OCI-LY3 (cell line): Measurements from ENCODE around the gene EBP.
A peak's percentile ranks its signal among the peaks of the same experiment; 100 is the strongest.

Source experiments
- H2AFZ ChIP-seq: fragments of 200-600, 300-600 bp; shearing (Covaris generic); 2 replicates; pipeline ENCODE4 v1.6.0; 2014; ENCODE audit warnings: antibody characterized with exemption, low read depth, low read length
- H3K27ac ChIP-seq: fragments of 200-600, 300-600 bp; sonication (generic); 2 replicates; pipeline ENCODE4 v1.5.1; 2014; ENCODE audit warnings: mild to moderate bottlenecking, low read length, moderate library complexity, mixed read lengths
- H3K27me3 ChIP-seq: fragments of 200-600, 300-600 bp; sonication (generic); 2 replicates; pipeline ENCODE4 v1.6.1; 2014; ENCODE audit warnings: low read depth, low read length, mixed read lengths
- H3K36me3 ChIP-seq: fragments of 200-600, 300-600 bp; sonication (generic); replicated peaks from 2 replicates; pipeline ENCODE3; 2014; ENCODE audit warnings: low read depth, low read length, mixed read lengths
- H3K4me1 ChIP-seq: fragments of 300-600, 200-600 bp; sonication (generic); 2 replicates; pipeline ENCODE4 v1.6.1; 2014; ENCODE audit warnings: low read length, mixed read lengths
- H3K4me2 ChIP-seq: fragments of 200-600, 300-600 bp; sonication (generic); 2 replicates; pipeline ENCODE4 v1.6.1; 2014; ENCODE audit warnings: low read length, mixed read lengths
- H3K4me3 ChIP-seq: fragments of 300-600, 200-600 bp; sonication (generic); 2 replicates; pipeline ENCODE4 v1.5.1; 2014; ENCODE audit warnings: antibody characterized with exemption, mild to moderate bottlenecking, low read length, moderate library complexity
- H3K79me2 ChIP-seq: fragments of 300-600, 200-600 bp; shearing (Covaris generic); 2 replicates; pipeline ENCODE4 v1.6.1; 2014; ENCODE audit warnings: mild to moderate bottlenecking, low read length, mixed read lengths
- H3K9ac ChIP-seq: fragments of 300-600, 200-600 bp; shearing (Covaris generic); 2 replicates; pipeline ENCODE4 v1.6.0; 2014; ENCODE audit warnings: mild to moderate bottlenecking, low read length, moderate library complexity
- H3K9me3 ChIP-seq: fragments of 200-600, 300-600 bp; shearing (Covaris generic); 2 replicates; pipeline ENCODE4 v1.6.1; 2014; ENCODE audit warnings: low read length, mixed read lengths; ENCODE audit not compliant: insufficient read depth
- H4K20me1 ChIP-seq: fragments of 200-600, 300-600 bp; sonication (generic); 2 replicates; pipeline ENCODE4 v1.6.1; 2016; ENCODE audit warnings: low read length, mixed read lengths; ENCODE audit not compliant: insufficient read depth
- EZH2phosphoT487 ChIP-seq: fragments of 200-600 bp; shearing (Covaris generic); IDR thresholded peaks from 2 replicates; pipeline ENCODE4 v1.6.1; 2018; ENCODE audit warnings: antibody characterized with exemption, mixed run types, low read depth
- TF ChIP-seq, protein P1 (sequence below): fragments of 200-600, 300-600 bp; sonication (generic); IDR thresholded peaks from 2 replicates; pipeline ENCODE4 v1.5.1; 2014; ENCODE audit warnings: antibody characterized with exemption, low read length, low read depth

EBP gene

DNA sequence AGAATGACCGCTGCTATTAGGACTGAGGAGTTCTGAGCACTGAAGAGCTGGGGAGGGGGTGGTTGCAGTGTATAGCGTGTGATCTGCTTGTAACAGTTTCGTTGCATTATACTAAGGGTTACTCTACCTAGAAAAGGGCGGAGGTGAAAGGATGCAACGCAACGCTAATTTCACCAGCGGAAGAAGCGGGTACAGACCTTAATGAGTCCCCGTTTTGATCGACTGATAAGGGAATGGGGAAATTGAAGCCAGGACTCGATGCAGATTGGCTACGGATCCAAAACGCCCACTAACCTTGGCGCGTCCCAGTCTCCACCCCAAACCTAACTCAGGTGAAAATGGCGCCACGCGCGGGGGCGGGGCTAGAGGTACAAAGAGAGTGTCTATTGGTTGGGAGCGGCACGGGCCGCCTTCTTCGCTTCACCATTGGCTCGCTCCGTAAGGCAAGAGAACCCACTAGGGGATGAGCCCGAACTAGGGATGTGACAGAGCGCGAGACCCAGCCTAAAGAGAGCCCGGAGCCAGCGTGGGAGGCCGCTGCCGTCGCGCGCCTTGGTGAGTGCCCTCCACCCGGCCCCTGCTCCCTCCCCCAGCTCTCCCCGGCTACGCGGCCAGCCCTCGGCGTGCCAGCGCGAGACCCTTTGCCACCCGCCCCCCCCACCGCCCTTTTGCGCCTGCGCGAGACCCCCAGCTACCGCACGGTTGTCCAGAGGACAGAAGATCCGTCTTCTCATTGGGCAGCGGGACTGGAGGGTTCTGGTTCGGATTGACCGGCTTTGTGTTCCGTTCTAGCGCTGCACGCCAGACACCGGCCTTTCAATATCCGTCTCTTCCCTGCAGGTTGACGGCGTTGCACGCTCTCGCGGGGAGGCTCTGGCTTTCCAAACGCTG lies at the start of gene EBP:
TSS of gene EBP (plus strand) at position 456 of the 891 bp plus-strand sequence. CDS start 1,964 bp downstream, outside the sequence.
- Histone ChIP-seq H3K79me2 (peaks cover 31% of the 10 kb centered on the region), H3K27me3 (no peaks in the 10 kb centered on the region), H3K4me3 (peak within 1 kb of the TSS; percentile 97), H3K9me3 (no peaks in the 10 kb centered on the region), H2AFZ (peak within 1 kb of the TSS; percentile 58), H3K4me2 (peak within 1 kb of the TSS; percentile 97), H3K36me3 (peaks cover 20% of the 10 kb centered on the region), H3K9ac (peak within 1 kb of the TSS; percentile 97), H3K27ac (peak within 1 kb of the TSS; percentile 90), H3K4me1 (peaks cover 14% of the 10 kb centered on the region), H4K20me1 (no peaks in the 10 kb centered on the region)
- TF ChIP-seq, protein P1, sequence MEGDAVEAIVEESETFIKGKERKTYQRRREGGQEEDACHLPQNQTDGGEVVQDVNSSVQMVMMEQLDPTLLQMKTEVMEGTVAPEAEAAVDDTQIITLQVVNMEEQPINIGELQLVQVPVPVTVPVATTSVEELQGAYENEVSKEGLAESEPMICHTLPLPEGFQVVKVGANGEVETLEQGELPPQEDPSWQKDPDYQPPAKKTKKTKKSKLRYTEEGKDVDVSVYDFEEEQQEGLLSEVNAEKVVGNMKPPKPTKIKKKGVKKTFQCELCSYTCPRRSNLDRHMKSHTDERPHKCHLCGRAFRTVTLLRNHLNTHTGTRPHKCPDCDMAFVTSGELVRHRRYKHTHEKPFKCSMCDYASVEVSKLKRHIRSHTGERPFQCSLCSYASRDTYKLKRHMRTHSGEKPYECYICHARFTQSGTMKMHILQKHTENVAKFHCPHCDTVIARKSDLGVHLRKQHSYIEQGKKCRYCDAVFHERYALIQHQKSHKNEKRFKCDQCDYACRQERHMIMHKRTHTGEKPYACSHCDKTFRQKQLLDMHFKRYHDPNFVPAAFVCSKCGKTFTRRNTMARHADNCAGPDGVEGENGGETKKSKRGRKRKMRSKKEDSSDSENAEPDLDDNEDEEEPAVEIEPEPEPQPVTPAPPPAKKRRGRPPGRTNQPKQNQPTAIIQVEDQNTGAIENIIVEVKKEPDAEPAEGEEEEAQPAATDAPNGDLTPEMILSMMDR = no peak
- TF ChIP-seq EZH2phosphoT487 = no peak

DNA sequence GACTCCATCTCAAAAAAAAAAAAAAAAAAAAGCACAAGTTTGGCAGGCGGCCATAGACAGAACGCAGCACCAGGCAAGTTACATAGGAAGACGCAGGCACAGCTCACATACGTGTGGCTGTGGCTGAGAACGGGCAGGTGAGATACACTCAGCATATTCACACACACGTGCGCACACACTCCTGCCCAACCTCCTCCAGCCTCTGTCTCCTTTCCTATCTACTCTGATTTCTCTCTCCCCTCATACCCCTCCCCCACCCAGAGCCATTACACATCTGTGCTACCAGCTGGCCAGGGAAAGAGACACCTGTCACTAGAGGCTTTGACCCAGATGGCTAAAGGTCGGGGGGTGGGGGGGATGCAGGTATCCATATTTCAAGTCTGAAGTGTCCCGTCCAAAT lies 49.4 kb upstream of the EBP start:
- Histone ChIP-seq H4K20me1 (no peaks in the 10 kb centered on the region), H3K9me3 (no peaks in the 10 kb centered on the region), H3K27me3 (no peaks in the 10 kb centered on the region), H3K4me3 (no peak overlapping the region), H3K4me1 (peaks cover 22% of the 10 kb centered on the region), H3K27ac (no peak overlapping the region), H2AFZ (no peak overlapping the region), H3K79me2 (peaks cover 45% of the 10 kb centered on the region), H3K9ac (no peak overlapping the region), H3K36me3 (no peaks in the 10 kb centered on the region), H3K4me2 (no peak overlapping the region)
- TF ChIP-seq, protein P1 = no peak
- TF ChIP-seq EZH2phosphoT487 = no peak

DNA sequence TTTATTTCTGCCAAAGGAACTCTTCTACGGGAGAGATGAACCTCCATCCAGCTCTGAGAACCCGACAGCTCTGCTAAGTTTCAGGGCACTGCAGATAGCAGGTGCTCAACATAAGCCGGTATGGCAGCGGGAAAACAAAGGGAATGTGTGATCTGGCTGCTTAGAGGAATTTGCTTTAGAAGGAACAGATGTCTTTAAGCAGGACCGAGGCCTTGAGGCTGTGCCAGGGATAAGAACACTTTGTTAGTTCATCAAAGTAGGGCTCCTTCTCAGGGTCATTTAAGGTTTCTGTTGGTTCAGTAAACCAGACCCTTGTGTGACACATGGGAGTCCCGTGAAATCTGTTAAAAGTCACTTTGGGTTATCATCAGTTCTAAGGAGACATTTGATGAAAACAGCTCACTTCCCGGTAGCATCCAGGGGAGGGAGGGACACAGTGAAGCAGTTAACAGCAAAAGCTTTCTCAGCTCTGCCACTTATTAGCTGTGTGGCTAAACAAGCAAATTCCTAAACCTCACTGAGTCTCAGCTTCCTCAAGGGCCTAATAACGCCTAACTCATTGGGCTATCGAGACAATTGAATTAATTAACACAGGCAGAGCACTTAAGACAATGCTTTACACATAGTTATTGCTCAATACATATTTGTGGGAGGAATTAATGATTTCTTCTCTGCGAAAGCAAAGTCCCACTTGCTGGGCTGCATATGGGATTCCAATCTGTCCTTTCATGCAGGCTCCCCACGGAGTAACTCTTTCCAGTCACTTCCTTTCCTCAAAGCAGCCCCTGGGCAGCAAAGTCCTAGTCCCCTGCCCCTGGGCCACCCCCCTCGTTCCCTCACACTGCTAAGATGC lies 48.5 kb upstream of the EBP start:
- Histone ChIP-seq H3K4me1 (peaks cover 20% of the 10 kb centered on the region), H3K4me3 (no peak overlapping the region), H4K20me1 (no peaks in the 10 kb centered on the region), H3K36me3 (no peaks in the 10 kb centered on the region), H3K9ac (no peak overlapping the region), H3K9me3 (no peaks in the 10 kb centered on the region), H3K79me2 (peaks cover 45% of the 10 kb centered on the region), H3K27me3 (no peaks in the 10 kb centered on the region), H3K4me2 (no peak overlapping the region), H3K27ac (no peak overlapping the region), H2AFZ (no peak overlapping the region)
- TF ChIP-seq, protein P1 = no peak
- TF ChIP-seq EZH2phosphoT487 = no peak

DNA sequence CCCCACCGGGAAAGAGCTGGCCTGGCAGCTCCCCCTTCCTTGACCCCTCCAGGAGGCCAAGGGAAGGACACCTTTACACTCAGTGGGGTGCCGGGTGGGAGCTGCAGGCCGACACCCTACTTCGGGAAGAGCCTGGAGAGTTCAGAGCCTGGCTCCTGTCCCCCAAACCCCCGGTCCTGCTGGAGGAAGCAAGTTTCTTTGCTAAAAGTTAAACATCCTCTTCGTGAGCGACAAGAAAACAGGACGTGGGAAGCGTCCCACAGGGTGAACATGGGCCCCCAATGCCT lies 48.0 kb upstream of the EBP start:
- H3K9me3 ChIP-seq = no peaks in the 10 kb centered on the region
- no peak overlapping the region for H2AFZ ChIP-seq
- H3K36me3 ChIP-seq = no peaks in the 10 kb centered on the region
- no peaks in the 10 kb centered on the region for H4K20me1 ChIP-seq
- H3K9ac ChIP-seq = no peak overlapping the region
- no peak overlapping the region for H3K27ac ChIP-seq
- no peak overlapping the region for H3K4me3 ChIP-seq
- H3K4me2 ChIP-seq = no peak overlapping the region
- H3K27me3 ChIP-seq = no peaks in the 10 kb centered on the region
- peaks cover 45% of the 10 kb centered on the region for H3K79me2 ChIP-seq
- TF ChIP-seq, protein P1 = no peak
- no peak for TF ChIP-seq EZH2phosphoT487
- peaks cover 20% of the 10 kb centered on the region for H3K4me1 ChIP-seq
